NCI-H345 (cell line): ENCODE data around the gene PLEKHA1.

Experiments
- DNase-seq: peaks from one replicate; lab custom pipeline; 2025; lab: John Stamatoyannopoulos, UW

The PLEKHA1 gene

DNA sequence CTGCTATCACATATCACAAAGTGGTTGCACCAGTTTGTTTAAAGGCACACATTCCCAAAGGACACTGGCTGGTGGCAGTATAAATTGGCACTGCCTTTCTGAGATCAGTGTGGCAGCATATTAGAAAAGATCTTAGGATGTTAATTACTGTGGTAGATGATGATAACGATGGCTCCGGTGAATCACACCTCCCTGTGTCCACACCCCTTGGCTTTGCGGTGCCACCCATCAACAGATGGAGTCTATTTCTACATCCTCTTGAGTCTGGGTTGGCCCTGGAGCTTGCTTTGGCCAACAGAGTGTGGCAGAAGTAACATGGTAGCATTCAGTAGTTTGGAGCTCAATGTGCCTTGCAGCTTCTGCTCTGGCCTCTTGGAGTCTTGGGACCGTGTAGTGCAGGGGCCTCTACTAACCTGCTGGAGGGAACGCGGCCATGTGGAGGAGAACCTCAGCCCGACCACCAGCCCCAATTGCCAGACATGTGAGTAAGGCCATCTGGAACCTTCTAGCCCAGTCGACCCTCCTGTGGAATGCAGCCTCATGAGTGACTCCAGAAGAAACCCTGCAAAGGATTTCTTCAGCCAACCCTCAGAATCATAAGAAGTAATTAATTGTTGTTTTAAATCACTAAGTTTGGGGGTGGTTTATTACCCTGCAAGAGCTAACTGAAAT lies 27.2 kb upstream of the PLEKHA1 start:
- no peak for DNase-seq

DNA sequence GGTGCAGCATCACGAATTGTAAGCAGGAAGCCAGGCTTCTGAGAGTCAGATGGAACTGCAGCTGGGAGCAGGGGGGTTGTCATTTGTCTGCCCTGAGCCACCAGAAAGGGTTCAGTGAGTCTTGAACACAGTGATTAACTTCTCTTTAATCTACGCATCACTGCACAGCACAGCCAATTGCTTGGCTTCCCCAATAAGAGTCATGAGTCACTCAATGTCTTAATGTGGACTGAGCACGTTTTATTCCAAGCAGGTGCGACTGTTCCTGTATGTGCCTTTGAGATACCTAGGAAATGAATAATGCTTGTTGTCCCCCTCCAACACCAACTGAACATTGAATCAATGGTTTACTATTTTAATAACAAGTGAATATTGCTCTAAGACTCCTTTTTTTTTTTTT lies 26.0 kb upstream of the PLEKHA1 start:
- peak; percentile 15 for DNase-seq

GRCh38 chr10:122348935-122349361 lies 25.6 kb upstream of the PLEKHA1 start:
- no peak for DNase-seq

DNA sequence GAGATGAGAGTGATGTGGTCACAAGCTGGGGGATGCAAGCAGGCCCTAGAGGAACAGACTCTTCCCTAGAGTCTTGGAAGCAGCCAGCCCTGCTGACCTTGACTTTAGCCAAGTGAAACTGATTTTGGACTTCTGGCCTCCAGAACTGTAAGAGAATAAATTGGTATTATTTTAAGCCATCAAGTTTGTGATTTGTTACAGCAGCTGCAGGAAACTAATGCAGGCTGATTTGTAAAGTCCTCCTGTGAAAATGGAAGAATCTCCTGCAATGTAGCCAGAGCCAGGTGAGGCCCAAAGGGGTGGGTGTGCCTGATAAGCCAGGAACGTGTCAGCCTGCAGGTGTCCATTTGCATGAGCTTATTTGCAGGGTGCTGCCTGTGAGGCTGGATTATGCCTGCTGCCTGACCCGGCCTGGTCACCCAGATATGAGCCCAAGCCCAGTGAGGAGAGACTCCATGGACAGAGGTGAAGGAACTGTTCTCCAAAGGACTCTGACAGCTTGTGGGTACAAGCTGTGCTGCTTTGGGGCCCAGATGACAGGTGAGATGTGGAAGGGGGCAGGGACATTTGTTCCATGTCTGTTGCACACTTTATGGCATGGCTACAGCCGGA lies 24.6 kb upstream of the PLEKHA1 start:
- DNase-seq, result no peak

DNA sequence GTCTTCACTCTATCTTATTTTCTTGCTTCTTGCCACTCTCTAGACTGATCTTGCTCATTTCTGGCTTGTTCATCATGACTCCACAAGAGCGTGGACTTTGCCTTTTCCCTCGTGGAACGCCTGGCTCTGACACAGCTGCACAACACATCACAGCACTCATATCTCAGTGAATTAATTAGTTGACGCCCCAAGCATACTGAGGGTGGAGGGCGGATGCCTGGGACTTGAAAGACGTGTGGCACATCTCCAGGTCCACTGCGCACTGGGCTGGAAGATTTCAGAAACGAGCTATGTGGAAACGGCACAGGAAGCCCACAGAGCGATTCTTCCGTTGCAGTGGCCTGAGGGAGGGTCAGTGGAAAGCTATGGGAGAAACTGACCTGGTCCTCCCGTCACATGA lies 23.6 kb upstream of the PLEKHA1 start:
- no peak for DNase-seq

- no peak for DNase-seq
Observed at GRCh38 chr10:122352817-122353525, 21.5 kb upstream of the PLEKHA1 start.

DNA sequence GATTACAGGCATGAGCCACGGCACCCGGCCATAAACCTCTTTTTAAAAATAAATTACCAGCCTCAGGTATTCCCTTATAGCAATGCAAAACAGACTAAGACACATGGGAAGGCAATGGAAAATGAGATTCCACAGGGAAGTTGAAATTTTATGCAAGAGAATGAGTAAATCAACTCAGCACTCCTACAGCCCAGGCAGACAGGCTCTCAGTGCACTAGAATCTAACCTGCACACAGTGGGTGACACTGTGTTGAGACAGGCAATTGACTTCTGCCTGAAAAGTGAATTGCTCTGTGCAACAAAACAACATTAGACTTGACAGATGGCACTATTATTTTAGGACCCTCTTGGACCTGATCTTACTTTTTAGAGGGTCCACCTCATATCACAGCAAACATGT lies 20.1 kb upstream of the PLEKHA1 start:
- DNase-seq, result no peak

DNA sequence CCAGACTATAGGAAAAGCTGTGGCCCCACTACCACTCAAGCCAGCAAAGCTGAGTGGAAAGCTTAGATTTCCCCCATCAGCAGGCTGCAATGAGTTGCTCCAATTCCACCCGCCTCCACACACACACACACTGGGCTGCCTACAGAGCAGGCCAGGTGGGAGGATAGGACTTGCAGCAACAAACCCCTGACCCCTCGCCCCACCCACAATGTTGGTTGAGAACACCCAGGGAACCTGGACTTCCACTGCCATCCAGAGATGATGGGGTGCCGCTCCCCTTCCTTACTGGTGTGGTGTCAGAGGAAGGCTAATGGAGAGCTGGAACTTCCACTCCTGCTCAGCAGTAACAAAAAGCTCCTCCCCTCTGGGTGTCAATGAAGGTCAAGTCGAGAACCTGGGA lies 16.8 kb upstream of the PLEKHA1 start:
- DNase-seq, result no peak

GRCh38 chr10:122359621-122360020 lies 14.9 kb upstream of the PLEKHA1 start:
- DNase-seq, result no peak

- no peak for DNase-seq
Observed at GRCh38 chr10:122361046-122361445, 13.5 kb upstream of the PLEKHA1 start.

DNA sequence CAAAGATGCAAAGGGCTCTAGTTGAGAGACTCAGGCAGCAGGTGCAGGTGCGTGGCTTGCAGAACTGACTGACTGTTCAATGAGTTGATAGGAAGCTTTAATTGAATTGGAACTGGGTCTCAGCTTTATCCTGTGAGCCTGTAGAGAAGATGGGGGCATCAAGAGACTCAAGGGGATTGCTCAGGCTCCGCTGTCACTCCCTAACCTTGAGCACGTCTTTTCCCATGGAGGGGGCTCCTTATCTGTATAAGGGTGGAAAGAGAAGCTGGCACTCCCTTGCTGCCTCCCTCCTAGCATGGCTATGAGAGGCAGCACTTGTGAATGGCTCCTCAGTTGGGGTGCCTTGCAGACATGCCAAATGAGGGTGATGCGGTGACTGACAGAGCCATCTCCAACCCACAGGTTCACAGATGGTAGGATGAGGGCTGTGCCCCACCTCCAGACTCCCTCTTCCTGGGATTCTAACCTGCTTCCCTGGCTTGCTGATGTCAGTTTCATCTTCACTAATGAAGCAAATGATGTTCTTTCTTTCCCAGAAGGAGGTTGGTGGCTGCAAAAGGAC lies 12.4 kb upstream of the PLEKHA1 start:
- DNase-seq, result no peak

DNA sequence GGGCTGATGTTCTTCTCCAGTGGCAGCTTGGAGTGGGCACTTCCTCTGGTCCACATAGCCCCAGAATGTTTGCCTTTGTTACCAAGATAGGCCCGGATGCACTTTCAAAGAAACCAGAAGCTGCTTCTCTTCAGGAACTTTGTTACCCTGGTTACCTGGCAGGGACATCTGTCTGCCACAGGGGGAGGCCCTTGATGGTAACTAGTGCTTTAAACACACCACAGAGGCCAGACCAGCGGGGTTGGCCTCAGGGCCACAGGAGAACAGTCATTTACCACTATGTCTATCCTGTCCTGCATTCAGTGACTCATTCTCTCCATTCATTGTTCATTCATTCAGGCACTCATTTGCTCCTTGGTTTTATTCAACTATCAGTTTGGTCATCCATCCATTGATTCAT lies 11.9 kb upstream of the PLEKHA1 start:
- no peak for DNase-seq

GRCh38 chr10:122363311-122363710 lies 11.2 kb upstream of the PLEKHA1 start:
- no peak for DNase-seq

DNA sequence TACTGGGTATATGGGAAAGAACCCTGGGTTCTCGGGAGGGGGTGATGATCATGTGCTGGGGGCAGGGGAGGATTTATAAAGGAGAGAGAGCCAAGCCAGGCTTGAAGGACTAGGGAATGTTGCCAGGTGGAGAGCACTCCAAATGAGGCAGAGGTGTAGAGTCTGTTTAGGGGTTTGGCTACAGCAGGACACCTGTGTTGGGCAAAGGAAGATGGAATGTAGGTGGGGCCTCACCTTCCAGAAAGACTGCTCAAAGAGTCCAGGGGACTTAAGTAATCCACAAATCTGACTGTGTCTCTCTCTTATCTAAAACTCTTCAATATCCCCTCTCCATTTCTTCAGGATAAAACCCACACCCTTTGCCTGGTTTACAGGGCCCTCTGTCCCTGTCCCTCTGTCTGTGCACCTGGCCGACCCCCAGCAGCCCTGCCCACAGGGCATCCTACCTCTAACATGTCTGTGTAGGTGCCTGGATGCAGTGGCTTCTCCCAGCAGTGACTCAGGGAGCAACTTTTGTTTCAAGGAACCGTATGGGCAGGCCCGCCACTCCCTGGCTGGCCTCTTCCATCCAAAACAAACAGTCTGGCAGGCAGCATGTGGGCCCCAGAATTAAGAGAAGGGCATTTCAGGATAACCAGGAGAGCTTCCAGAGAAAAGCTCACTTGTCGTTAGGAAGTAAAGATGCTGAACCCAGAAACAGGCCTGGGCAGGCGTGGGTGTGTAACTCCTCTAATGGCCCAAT lies 10.6 kb upstream of the PLEKHA1 start:
- no peak for DNase-seq

- no peak for DNase-seq
Observed at GRCh38 chr10:122368502-122369254, 5.8 kb upstream of the PLEKHA1 start.

- no peak for DNase-seq
Observed at GRCh38 chr10:122373108-122373507, 1.4 kb upstream of the PLEKHA1 start.

GRCh38 chr10:122373721-122374120 lies 787 bp upstream of the PLEKHA1 start:
- DNase-seq, result no peak

- peak; percentile 49 for DNase-seq
Observed at GRCh38 chr10:122374859-122375678, 561 bp downstream of the PLEKHA1 start.

DNA sequence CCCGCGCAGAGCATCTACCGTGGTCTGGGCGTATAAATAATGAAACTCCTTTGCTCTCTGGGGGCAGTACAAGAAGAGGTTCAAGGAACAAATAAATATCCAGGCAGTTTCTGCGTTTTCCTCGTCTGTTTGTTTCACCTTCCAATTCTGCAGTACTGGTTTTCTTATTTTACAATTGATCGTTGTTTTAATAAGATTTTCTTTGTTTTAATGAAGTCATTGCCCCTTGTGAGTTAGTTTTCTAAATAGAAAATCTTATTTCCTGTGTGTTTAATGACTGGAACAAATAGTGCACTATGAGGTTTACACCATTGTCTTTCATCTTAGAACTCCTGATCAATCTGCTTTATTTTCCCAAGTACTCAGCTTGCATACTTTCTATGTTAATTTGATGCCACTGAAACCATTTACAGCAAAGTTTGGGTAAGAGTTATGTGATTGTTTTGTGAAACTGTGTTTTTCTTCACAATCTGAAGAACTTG lies 1.2 kb downstream of the PLEKHA1 start:
- DNase-seq, result no peak

DNA sequence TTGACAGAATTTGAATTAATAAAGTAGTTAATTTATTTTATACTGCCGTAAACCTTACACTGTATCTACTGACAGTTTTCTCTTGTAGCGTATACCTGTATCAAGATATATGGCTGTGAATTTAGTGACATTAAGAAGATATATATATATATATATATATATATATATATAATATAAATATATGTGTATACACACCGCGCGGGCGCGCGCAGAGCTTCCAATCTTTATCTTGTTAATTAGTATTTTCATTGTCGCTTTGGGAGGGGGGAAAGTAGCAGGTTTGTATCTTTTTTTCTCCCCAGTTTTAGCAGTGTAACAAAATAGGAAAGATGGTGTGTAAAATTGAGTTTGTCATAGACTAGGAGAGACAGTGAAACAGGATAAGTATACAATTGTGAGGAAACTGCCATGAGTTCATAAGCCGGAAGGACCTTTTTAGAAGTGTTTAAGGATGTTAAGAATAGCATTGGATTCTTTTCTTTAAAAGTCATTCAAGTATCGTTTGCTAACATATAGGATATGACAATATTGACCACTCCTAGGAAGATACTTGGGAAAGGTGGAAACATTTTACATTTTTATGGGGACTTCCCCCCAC lies 2.0 kb downstream of the PLEKHA1 start:
- DNase-seq, result no peak
